Neutrophil (primary cell): ENCODE data around the gene BHLHE40.

Experiments
- H3K27ac ChIP-seq: fragments of 200-600 bp; sonication (generic); 2 replicates; pipeline ENCODE4 v1.5.1; 2016; ENCODE audit warnings: mild to moderate bottlenecking, moderate library complexity
- H3K27me3 ChIP-seq: fragments of 200-600 bp; sonication (generic); 2 replicates; pipeline ENCODE4 v1.6.0; 2016; ENCODE audit warnings: mild to moderate bottlenecking
- H3K36me3 ChIP-seq: fragments of 200-600 bp; sonication (generic); 2 replicates; pipeline ENCODE4 v1.5.1; 2017
- H3K4me1 ChIP-seq, 2 experiments: fragments of 200-600 bp in 1 of 2; sonication (generic) in 1 of 2; 1 replicate in 1 of 2; 2 replicates in 1 of 2; pipeline versions ENCODE4 v1.5.1 to v1.6.1; 2013 to 2016; ENCODE audit warnings: low read depth in 1 of 2, low read length in 1 of 2, mild to moderate bottlenecking in 1 of 2, moderate library complexity in 1 of 2; ENCODE audit not compliant: control insufficient read depth in 1 of 2, insufficient read depth in 1 of 2
- H3K4me3 ChIP-seq, 2 experiments: fragments of 200-600 bp in 1 of 2; sonication (generic) in 1 of 2; 1 replicate in 1 of 2; 2 replicates in 1 of 2; pipeline ENCODE4 v1.5.1; 2013 to 2016; ENCODE audit warnings: low read depth in 1 of 2, low read length in 1 of 2, mild to moderate bottlenecking in 1 of 2, moderate library complexity in 1 of 2
- H3K9me3 ChIP-seq: fragments of 200-600 bp; sonication (generic); 2 replicates; pipeline ENCODE4 v1.5.1; 2016
- CTCF ChIP-seq: fragments of 200-600 bp; sonication (generic); IDR thresholded peaks from 2 replicates; pipeline ENCODE4 v1.5.1; 2016; ENCODE audit warnings: antibody characterized with exemption

Gene BHLHE40

DNA sequence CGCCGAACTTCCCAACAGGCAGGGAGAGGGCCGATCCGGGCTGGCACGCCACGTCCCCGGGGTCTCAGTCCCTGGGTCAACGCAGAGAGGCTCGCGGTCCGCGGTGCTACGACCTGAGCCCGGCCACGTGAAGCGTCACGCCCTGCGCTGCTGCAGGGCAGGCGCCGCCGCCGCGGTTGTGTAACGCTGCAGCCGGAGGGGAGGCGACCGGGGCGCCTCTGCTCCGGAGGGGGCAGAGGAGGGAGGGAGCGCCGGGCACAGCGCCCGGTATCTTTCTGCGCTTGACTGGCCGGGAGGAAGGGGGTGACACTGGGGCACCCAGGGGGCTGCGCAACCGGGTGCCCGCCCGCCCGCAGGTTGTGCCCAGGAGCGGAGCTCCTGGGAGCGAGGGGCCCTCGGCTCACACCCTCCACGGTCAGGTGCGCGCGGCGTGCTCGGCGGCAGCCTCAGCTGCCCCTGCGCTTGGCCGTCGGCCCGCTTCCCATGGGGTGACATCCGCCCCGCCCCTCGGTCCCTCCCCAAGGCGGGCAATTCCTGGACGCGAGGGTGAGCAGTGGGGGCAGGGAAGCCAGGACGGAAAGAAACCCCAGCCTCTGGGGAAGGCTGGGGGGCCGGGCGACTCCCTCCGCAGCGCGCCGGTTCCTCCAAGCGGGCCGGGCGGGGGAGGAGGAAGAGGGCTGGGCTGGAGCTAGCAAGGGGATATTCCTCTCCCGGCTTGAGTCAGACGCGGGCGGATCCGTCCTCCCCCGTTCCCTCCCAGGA is 852 bp upstream of the BHLHE40 start:
- peak; percentile 12 for TF ChIP-seq CTCF
- Histone ChIP-seq H3K36me3 (peaks cover 8% of the 10 kb centered on the region), H3K27ac (peak overlapping the region; percentile 92), H3K9me3 (no peaks in the 10 kb centered on the region), H3K27me3 (no peaks in the 10 kb centered on the region), H3K4me3 (peak overlapping the region; percentile 89 to 91), H3K4me1 (peaks cover 61 to 64% of the 10 kb centered on the region in 2 experiments)

DNA sequence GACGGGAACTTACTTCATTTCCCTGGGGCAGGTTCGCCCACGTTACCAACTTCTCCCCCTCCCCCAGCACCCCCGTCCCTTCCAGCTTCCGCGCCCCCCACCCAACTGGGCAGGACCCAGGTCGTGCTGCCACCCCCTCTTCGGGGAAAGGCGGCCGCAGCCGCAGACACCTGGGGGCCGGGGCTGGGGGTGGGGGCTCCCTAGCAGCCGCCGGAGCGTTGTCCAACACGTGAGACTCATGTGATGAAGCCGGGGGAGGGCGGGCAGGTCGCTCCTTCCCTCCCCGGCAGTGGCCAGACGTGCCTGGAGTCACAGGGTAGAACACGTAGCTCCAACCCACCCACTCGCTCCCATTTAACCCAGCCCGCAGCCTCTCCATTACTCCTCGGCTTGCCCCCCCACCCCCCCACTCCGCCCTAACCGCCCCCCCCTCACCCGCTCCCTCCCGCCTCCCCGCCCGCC is 240 bp upstream of the BHLHE40 start:
- Histone ChIP-seq H3K4me1 (peaks cover 66 to 67% of the 10 kb centered on the region in 2 experiments), H3K9me3 (no peaks in the 10 kb centered on the region), H3K27me3 (no peaks in the 10 kb centered on the region), H3K36me3 (peaks cover 11% of the 10 kb centered on the region), H3K27ac (peak overlapping the region; percentile 92), H3K4me3 (peak overlapping the region; percentile 89 to 91)
- TF ChIP-seq CTCF = peak; percentile 6

GRCh38 chr3:4980229-4981203 is 1.3 kb downstream of the BHLHE40 start:
- Histone ChIP-seq H3K4me3 (peak overlapping the region; percentile 89 to 91), H3K27me3 (no peaks in the 10 kb centered on the region), H3K9me3 (no peaks in the 10 kb centered on the region), H3K36me3 (peaks cover 11% of the 10 kb centered on the region), H3K27ac (peak overlapping the region; percentile 92), H3K4me1 (peaks cover 66 to 78% of the 10 kb centered on the region in 2 experiments)
- TF ChIP-seq CTCF = peak; percentile 97

DNA sequence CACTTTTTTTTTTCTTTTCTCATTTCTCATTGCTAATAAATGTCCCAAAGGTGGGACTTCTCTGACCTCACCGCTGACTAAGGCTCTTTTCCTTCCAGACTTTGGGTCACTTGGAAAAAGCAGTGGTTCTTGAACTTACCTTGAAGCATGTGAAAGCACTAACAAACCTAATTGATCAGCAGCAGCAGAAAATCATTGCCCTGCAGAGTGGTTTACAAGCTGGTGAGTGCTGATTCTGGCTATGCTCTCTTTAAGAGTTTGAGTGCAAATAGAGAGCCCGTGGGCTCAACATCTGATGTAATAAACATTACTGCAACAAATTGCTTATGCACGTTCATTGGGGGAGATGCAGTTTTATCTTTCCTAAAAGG is 2.0 kb downstream of the BHLHE40 start:
- no peak for TF ChIP-seq CTCF
- H3K27me3 ChIP-seq = no peaks in the 10 kb centered on the region
- peaks cover 11% of the 10 kb centered on the region for H3K36me3 ChIP-seq
- peak overlapping the region; percentile 72 for H3K27ac ChIP-seq
- no peaks in the 10 kb centered on the region for H3K9me3 ChIP-seq
- H3K4me1 ChIP-seq = peaks cover 67 to 79% of the 10 kb centered on the region in 2 experiments
- peak overlapping the region; percentile 89 to 91 for H3K4me3 ChIP-seq

DNA sequence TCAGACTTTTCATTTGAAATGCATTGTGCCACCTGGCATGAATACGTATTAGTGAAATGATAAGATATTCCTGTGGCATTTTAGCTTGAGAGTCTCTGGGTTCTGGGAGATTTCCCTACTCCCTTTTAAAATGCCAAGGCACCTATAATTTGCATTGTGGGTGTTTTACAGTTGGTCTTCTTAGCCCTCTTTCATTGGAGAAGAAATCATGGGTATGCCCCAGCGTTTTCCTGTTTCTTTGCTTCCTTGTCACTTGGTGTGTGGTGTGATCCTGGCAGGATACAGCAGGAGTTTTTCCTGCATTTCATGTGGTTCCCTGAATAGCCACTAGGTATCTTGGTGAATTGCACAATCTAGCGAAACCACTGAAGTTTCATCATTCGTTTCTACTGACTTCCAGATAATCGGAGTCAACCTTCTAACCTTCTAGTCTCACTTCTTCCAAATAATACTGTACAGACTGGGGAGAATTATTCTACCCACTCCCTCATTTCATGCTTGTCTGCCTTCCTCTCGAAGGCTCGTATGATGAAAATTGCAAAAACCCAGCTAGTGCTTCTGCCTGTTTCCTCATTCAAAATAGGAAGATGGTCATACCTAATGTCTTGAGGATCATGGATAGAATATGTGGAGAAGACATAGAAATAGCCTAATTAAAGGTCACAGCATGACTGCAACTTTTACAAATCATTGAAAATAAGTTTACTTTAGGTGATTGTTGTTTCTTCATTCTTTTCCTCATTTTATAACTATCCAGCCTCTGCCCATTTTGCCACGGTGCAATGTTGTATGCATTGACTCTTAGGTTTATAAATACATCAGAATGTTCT is 2.6 kb downstream of the BHLHE40 start:
- Histone ChIP-seq H3K27me3 (no peaks in the 10 kb centered on the region), H3K36me3 (peaks cover 11% of the 10 kb centered on the region), H3K27ac (peak overlapping the region; percentile 72), H3K4me1 (peaks cover 67 to 77% of the 10 kb centered on the region in 2 experiments), H3K4me3 (peak overlapping the region; percentile 89 to 91), H3K9me3 (no peaks in the 10 kb centered on the region)
- peak; percentile 59 for TF ChIP-seq CTCF
